Gastroesophageal sphincter (tissue), 4 donors: ENCODE measurements around the gene DCP2. TPM values are rescaled to one million over a fixed set of nuclear protein-coding genes. Genes with fewer than 3 reads are reported as not detected.

ENCODE experiments used
- ATAC-seq: fragments of 150-250 bp; one replicate; pipeline ENCODE4 v1.9.1; 2016; ENCODE audit warnings: mild to moderate bottlenecking, moderate library complexity
- H3K27ac ChIP-seq, 4 donors: fragments of 200-600 bp; sonication (generic) in 3 of 4; 1 replicate in 3 of 4; 2 replicates in 1 of 4; pipeline ENCODE4 v1.5.1; 2016 to 2019
- H3K27me3 ChIP-seq: fragments of 200-600 bp; sonication (generic); one replicate; pipeline ENCODE4 v1.5.1; 2019
- H3K36me3 ChIP-seq, 2 donors: fragments of 200-600 bp; sonication (generic); one replicate each; pipeline ENCODE4 v1.5.1; 2019; ENCODE audit warnings: control low read depth in 1 of 2
- H3K4me1 ChIP-seq, 3 donors: fragments of 200-600 bp; sonication (generic); 1 replicate in 2 of 3; 2 replicates in 1 of 3; pipeline ENCODE4 v1.5.1; 2016 to 2019; ENCODE audit warnings: control low read depth in 2 of 3
- H3K4me3 ChIP-seq, 2 donors: fragments of 200-600 bp; sonication (generic); one replicate each; pipeline ENCODE4 v1.5.1; 2019; ENCODE audit warnings: mild to moderate bottlenecking in 1 of 2, moderate library complexity in 1 of 2
- H3K9me3 ChIP-seq, 3 donors: fragments of 200-600 bp; sonication (generic); one replicate each; pipeline ENCODE4 v1.5.1; 2017 to 2019; ENCODE audit warnings: control low read depth in 2 of 3
- EP300 ChIP-seq: sonication (generic); formaldehyde crosslinking; IDR thresholded peaks from one replicate; pipeline ENCODE4 v1.6.1; 2017; ENCODE audit warnings: antibody characterized with exemption, mild to moderate bottlenecking
- POLR2A ChIP-seq, 2 donors: fragments of 450-650 bp; IDR thresholded peaks; one replicate each; pipeline ENCODE4 v1.6.1; 2017; ENCODE audit warnings: antibody characterized with exemption in 2 of 2, mild to moderate bottlenecking in 2 of 2, moderate library complexity in 1 of 2
- POLR2AphosphoS5 ChIP-seq: sonication (generic); formaldehyde crosslinking; IDR thresholded peaks from one replicate; pipeline ENCODE4 v1.6.1; 2017; ENCODE audit warnings: antibody characterized with exemption
- WGBS, 2 donors: methylation state at CpG; one replicate each; pipeline ENCODE4 v1.1.5; 2018; ENCODE audit warnings: low coverage in 1 of 2; 5-methylcytosine and 5-hydroxymethylcytosine counted together
- total RNA-seq, 4 donors: library from RNA; depleted of rRNA; stranded (reverse); fragments of >200 nt; gene quantifications; one replicate each; pipeline ENCODE4 v1.1.0, GENCODE V29; 2016
- TF ChIP-seq, protein P1 (sequence below), 4 experiments: fragments of 200-600 bp in 2 of 4; fragments of 450-650 bp in 2 of 4; sonication (generic) in 1 of 4; IDR thresholded peaks; one replicate each; pipeline ENCODE4 v1.5.1; 2017 to 2019; ENCODE audit warnings: antibody characterized with exemption in 4 of 4, mild to moderate bottlenecking in 2 of 4, moderate library complexity in 2 of 4

The DCP2 gene
- total RNA-seq, 4 donors from 2014 or later = 13.2 to 37.6 (median 24.9) TPM

DNA sequence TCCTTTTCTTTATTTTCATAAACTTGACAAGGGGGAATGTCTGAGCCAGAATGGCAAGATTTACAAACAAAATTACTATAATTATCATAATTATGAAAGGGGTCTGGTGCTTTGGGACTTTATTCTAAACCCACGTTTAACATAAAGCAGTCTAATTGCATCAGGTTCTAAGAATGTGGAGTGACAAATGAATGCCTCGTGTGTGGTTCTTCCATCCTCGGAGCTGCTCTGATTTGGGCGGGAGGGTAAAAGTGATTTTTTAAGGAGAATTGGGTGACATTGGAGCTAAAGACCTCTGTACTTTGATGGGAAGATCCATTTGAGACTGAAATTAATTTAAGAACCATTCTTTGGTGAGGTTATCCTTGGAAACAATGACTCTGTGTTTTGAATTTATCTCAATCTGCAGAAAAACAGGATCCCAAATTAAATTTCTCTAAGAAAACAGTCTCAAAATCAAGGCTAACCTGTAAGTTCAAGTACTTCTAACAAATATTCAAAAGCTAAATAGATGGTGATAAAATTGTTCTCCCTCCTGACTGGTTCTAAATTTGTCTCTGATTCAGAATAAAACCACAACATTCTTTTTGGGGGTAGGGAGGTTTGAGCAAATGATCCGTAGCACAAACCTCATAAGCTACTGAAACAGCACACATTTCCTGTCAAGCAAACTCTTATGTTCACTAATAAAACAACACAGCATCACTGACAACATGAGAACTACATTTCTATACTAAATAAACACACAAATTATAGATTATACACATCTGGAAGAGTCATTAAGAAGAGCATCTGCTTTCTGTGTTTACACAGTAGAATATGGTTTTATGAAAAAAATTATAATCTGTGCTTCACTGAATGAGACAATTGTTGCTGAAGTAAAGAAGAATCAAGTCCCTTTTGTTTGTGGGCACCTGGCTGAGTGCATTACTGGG is 85.5 kb downstream of the DCP2 start:
- peaks cover 0 to 17% (median 0%) of the 10 kb centered on the region in 3 donors for H3K4me1 ChIP-seq
- TF ChIP-seq POLR2A (IDR thresholded peaks at IDR 0.05) = no peak
- WGBS, 2 donors = 63% methylated on average over 5 of the region's 5 CpGs
- no peak overlapping the region for H3K27ac ChIP-seq
- no peaks in the 10 kb centered on the region for H3K27me3 ChIP-seq
- H3K9me3 ChIP-seq = no peaks in the 10 kb centered on the region
- ATAC-seq = no peak
- no peak overlapping the region for H3K4me3 ChIP-seq
- peaks cover 0 to 40% of the 10 kb centered on the region in 2 donors for H3K36me3 ChIP-seq

DNA sequence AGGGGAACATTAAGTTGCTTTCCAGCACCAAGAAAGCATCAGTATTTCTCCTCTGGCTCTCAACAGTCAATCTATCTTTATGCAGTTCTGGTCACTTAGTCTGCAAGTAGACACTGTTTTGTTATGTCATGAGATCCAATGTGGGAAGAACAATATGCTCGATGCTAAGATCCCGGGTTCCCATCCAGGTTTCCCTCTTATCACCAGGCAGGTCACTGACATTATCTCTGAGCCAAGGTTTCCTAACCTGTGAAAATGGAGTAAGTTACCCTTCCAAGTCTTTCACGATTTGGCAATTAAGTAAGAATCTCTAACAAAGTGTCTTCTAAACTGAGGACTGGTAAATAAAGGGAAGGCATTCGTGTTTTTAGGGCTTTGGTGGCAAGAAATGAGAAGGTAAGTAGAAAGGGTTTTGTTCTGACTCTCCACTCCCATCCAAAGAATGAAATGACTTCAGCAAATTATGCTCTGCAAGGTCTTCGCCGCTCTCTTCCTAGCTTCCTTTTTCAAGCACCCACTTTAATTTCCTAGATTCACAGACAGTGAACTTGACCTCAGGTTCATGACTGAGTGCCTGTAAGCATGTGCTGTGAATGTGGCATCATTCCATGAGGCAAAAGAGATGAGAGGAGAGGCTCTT is 86.4 kb downstream of the DCP2 start:
- H3K4me1 ChIP-seq = peaks cover 0 to 17% (median 0%) of the 10 kb centered on the region in 3 donors
- no peaks in the 10 kb centered on the region for H3K27me3 ChIP-seq
- ATAC-seq = no peak
- peaks cover 0 to 48% of the 10 kb centered on the region in 2 donors for H3K36me3 ChIP-seq
- no peak overlapping the region for H3K4me3 ChIP-seq
- no peaks in the 10 kb centered on the region for H3K9me3 ChIP-seq
- no peak overlapping the region for H3K27ac ChIP-seq
- TF ChIP-seq EP300 = no peak
- no peak for TF ChIP-seq POLR2AphosphoS5
- TF ChIP-seq POLR2A (IDR thresholded peaks at IDR 0.05) = no peak
- TF ChIP-seq, protein P1, sequence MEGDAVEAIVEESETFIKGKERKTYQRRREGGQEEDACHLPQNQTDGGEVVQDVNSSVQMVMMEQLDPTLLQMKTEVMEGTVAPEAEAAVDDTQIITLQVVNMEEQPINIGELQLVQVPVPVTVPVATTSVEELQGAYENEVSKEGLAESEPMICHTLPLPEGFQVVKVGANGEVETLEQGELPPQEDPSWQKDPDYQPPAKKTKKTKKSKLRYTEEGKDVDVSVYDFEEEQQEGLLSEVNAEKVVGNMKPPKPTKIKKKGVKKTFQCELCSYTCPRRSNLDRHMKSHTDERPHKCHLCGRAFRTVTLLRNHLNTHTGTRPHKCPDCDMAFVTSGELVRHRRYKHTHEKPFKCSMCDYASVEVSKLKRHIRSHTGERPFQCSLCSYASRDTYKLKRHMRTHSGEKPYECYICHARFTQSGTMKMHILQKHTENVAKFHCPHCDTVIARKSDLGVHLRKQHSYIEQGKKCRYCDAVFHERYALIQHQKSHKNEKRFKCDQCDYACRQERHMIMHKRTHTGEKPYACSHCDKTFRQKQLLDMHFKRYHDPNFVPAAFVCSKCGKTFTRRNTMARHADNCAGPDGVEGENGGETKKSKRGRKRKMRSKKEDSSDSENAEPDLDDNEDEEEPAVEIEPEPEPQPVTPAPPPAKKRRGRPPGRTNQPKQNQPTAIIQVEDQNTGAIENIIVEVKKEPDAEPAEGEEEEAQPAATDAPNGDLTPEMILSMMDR (IDR thresholded peaks at IDR 0.05) = no peak
- WGBS, 2 donors = 89 to 95% methylated on average over 6 of the region's 6 CpGs

GRCh38 chr5:113063927-113064326 is 87.3 kb downstream of the DCP2 start:
- Histone ChIP-seq H3K27me3 (no peaks in the 10 kb centered on the region), H3K27ac (no peak overlapping the region), H3K36me3 (peaks cover 0 to 58% of the 10 kb centered on the region in 2 donors), H3K9me3 (no peaks in the 10 kb centered on the region), H3K4me3 (no peak overlapping the region), H3K4me1 (peaks cover 0 to 10% (median 0%) of the 10 kb centered on the region in 3 donors)
- TF ChIP-seq POLR2A (IDR thresholded peaks at IDR 0.05) = no peak
- TF ChIP-seq, protein P1 (IDR thresholded peaks at IDR 0.05) = no peak
- no peak for TF ChIP-seq EP300
- no peak for TF ChIP-seq POLR2AphosphoS5
- WGBS, 2 donors = 86% methylated on average over 6 of the region's 12 CpGs; no CpG with 5 or more reads in 1 of the 2 donors
- ATAC-seq = no peak

GRCh38 chr5:113064806-113065205 is 88.2 kb downstream of the DCP2 start:
- H3K4me3 ChIP-seq = no peak overlapping the region
- H3K27ac ChIP-seq = no peak overlapping the region
- H3K27me3 ChIP-seq = no peaks in the 10 kb centered on the region
- no peaks in the 10 kb centered on the region for H3K9me3 ChIP-seq
- WGBS, 2 donors = 91 to 100% methylated on average over 1 of the region's 1 CpG
- H3K36me3 ChIP-seq = peaks cover 0 to 64% of the 10 kb centered on the region in 2 donors
- TF ChIP-seq EP300 = no peak
- TF ChIP-seq POLR2A (IDR thresholded peaks at IDR 0.05) = no peak
- no peak for TF ChIP-seq POLR2AphosphoS5
- TF ChIP-seq, protein P1 (IDR thresholded peaks at IDR 0.05) = no peak
- peaks cover 0 to 1% (median 0%) of the 10 kb centered on the region in 3 donors for H3K4me1 ChIP-seq
- no peak for ATAC-seq

DNA sequence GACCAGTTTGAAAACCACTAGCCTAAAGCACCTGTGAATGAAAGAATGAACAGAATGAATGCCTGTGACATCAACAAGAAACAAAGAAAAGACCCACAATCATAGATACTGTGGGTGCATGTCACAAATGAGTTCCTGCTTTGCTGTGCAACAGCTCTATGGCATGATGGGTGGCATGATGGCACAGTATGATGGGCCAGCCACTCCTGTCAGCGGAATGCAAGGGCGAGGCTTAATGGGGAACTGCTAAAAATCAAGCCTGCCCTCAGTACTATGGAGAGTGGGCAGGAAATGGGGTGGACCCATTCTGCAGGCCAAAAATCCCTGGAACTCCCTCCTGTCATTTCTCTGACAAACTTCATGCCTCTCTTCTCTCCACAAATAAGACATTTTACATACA is 89.0 kb downstream of the DCP2 start:
- 80 to 91% methylated on average over 1 to 2 of the region's 2 CpGs for WGBS, 2 donors
- Histone ChIP-seq H3K27ac (no peak overlapping the region), H3K27me3 (no peaks in the 10 kb centered on the region), H3K4me3 (no peak overlapping the region), H3K4me1 (no peaks in the 10 kb centered on the region), H3K36me3 (peaks cover 0 to 68% of the 10 kb centered on the region in 2 donors), H3K9me3 (no peaks in the 10 kb centered on the region)
- TF ChIP-seq, protein P1 (IDR thresholded peaks at IDR 0.05) = no peak
- TF ChIP-seq EP300 (no peak), POLR2AphosphoS5 (no peak), POLR2A (IDR thresholded peaks at IDR 0.05) (no peak)
- ATAC-seq = no peak
